Brain pericyte (primary cell): ENCODE data around the gene RASGRP2.
A peak's percentile ranks its signal among the peaks of the same experiment; 100 is the strongest.

ENCODE experiments used
- DNase-seq: peaks from one replicate; pipeline ENCODE4 v3.0.0-alpha.2; 2012; ENCODE audit warnings: low read depth, low spot score

The RASGRP2 gene

DNA sequence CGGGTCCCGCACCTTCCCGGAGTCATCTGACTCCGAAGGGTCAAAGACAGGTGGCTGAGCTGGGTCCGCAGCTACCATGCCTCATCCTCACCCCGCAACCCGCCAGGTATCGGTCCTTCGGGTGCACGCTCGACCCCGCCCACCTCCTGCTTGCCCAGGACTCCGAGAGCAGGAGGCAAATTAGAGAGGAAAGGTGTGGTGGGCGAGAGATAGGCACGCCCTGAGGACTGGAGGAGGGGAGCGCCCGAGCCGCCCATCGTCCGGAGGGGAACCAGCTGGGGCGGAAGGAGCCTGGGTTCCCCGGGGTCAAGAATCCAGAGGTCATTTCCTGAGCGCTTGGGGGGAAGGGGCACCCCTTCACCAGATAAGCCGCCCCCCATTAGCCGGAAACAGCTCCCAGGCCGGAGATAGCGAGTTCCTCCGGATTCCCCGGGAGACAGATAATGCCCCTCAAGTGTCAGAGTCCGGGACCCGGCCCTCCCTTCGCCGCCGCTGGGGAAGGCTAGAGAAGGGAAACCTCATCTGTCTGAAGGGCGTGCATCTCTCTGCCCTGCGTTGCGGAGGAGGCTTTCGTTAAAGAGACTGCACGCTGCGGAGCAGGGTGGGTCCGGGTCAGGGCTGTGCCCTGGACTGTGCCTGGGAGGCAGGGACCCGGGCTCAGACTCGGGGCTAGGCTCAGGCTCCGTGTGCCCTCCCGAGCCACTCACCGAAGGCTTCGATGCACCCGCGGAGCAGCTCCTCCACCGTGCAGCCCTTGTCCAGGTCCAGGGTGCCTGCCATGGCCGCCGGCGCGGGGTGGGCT, 1.7 kb downstream of the RASGRP2 start:
- DNase-seq, result no peak

GRCh38 chr11:64741375-64742086, 2.4 kb downstream of the RASGRP2 start:
- DNase-seq, result no peak

GRCh38 chr11:64739871-64740270, 4.1 kb downstream of the RASGRP2 start:
- no peak for DNase-seq

DNA sequence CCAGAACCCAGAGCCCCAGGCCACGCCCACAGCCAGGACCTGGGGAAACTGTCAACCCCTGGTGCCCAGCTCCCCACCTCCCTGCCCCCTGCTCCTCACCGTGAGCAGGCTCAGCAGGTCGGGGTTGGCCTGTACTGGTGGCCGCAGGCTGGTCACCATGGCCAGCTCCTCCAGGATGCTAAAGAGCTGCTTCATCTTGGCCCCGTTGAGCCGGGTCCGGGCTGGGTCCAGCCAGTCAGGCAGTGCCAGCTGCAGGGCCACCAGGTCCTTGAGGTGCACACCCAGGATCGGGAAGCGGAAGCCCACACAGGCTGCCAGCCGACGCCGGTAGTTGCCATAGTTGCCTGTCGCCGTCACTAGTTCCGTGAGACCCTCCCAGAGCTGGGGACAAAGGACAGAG, 7.3 kb downstream of the RASGRP2 start:
- no peak for DNase-seq

- DNase-seq, result no peak
Observed at GRCh38 chr11:64735725-64736259, 8.2 kb downstream of the RASGRP2 start.

- DNase-seq, result no peak
Observed at GRCh38 chr11:64734811-64735724, 8.9 kb downstream of the RASGRP2 start.

- no peak for DNase-seq
Observed at GRCh38 chr11:64731601-64732000, 12.3 kb downstream of the RASGRP2 start.

- DNase-seq, result no peak
Observed at GRCh38 chr11:64729851-64730382, 14.0 kb downstream of the RASGRP2 start.

- no peak for DNase-seq
Observed at GRCh38 chr11:64728757-64729365, 15.1 kb downstream of the RASGRP2 start.

GRCh38 chr11:64726867-64727530, 16.9 kb downstream of the RASGRP2 start:
- no peak for DNase-seq

DNA sequence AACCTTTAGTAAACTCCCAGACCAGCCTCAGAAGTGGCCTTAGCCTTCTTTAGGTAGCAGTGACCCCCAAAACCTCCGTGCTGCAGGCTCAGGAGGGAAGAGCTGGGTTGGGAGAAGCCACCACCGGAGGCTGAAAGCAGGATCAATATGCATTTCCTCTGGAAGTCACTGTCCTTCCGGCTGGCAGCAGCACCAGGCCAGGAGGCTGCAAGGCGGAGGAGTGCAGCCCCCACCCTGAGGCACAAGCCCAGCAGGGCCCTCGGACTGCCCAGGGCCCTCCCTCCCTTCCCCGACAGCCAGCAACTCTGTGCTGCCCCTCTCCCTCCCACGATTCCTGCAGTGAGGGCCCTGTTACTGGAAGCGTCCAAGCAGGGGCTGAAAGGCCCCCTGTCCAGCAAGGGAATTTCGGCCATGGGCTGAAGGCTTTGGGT, 17.7 kb downstream of the RASGRP2 start:
- no peak for DNase-seq

DNA sequence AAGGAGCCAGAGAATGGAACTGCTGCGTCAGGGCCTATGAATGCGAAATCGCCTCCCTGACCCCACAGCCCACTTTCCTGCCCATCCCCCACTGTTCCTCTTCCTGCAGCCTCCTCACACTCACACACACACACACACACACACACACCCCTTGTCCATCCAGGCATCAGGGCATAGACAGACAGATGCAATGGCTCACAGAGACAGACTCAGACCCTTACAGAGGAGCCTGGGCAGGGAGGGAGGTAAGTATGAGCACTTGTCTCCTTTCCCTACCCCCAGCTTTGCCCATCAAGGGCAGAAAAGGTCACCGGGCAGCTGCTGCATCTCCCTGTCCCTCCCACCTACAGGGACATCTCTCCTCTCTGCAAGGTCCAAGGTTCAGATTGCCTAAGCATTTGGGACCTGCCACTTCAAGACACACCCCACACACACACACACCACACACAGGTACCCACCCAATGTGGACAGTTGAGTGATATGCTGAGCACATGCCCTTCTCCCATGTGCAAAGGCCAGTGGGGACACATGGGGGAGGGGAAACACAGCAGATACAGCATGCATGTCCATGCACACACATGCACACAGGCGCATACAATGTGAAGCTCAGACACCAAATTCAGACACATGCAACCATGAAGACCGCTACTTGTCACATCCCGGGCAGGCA, 18.9 kb downstream of the RASGRP2 start:
- DNase-seq, result no peak

DNA sequence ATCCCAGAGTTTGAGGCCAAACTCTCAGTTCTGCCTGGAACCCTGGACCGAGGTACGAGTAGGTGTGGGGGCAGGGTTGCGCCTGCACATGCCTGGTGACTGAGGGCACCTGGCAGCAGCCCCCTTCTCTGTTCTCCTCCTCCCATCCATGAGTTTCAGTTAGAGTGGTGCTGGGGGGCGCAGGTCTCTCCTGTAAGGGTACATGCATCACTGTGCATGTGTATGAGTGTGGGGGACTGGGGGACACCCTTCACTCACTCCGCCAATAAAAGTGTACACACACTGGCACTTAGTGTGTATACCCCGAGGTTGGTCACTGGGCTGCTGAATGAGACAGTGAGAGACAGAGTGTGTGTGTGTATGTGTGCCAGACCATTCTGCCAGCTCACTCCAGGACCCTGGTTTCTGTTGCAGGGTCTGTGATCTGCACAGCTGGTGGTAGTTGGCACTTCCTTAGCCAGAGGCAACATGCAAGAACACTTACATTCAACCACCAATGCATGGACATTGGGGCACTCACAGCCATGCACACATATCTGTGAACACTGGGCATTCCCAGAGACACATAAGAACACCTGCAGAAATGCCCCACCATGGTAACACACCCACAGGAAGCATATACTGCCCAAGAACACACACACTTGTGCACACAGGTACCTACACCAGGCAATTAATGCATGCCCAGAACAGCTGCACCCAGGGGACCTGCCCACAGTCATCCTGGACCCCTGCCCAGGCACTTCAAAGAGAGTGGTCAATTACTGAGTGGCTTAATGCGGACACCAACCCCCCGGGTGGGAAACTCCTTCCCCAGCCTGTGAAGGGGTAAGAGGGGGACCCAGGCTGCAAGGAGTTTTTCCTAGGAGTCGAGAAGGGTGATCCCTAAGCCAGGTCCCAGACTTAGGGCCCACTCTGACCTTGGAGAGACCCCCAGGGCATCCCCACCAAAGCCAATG, 19.8 kb downstream of the RASGRP2 start:
- no peak for DNase-seq

DNA sequence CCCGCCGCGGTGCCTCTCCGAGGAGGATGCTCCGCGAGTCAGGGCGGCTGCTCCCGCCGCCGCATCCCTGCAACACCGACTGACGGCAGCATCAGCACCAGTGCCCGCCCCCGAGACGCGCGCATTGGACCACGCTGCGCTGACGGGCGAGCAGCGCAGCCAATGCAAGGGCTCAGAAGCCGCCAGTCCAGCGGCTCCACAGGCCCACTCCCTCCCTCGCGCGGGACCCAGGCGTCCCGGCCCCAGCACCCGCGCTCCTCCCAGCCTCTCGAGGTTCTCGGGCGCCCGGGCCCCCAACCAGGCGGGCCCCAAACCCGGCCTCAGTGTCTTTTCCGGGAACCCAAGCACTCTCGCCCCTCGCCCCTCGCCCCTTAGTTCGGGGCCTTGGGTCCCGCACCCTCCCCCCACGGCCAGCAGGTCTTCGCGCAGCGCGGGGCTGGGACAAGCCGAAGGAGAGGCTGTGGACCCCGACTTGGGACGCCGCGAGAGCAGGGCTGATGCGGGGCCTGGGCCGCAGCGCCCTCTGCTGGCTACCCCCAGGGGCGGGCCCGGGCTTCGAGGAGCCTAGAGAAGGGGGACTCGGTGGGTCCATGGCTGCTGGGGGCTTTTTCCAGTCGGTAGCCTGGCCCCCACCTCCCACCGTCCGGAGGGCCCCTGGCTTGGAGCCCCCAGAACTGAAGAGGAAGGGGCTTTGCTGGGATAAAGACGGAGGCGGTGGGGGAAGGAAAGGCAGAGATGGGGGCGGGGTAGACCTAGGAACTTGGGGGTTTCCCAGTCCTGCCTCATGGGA, 20.6 kb downstream of the RASGRP2 start, which contains the start of gene NRXN2:
TSS of gene NRXN2 (minus strand) at position 81 of the 790 bp plus-strand sequence. CDS start 9,498 bp downstream, outside the sequence.
- peak; percentile 38 for DNase-seq

GRCh38 chr11:64722141-64723065, 21.5 kb downstream of the RASGRP2 start:
- DNase-seq, result no peak

- DNase-seq, result no peak
Observed at GRCh38 chr11:64721359-64721699, 22.6 kb downstream of the RASGRP2 start.
